Measurements from ENCODE around the gene PLSCR3. TPM values are rescaled to one million over a fixed set of nuclear protein-coding genes. Genes with fewer than 3 reads are reported as not detected.

Gene PLSCR3
- total RNA-seq, 1 experiment from 2014 or later, result 31.5 TPM

DNA sequence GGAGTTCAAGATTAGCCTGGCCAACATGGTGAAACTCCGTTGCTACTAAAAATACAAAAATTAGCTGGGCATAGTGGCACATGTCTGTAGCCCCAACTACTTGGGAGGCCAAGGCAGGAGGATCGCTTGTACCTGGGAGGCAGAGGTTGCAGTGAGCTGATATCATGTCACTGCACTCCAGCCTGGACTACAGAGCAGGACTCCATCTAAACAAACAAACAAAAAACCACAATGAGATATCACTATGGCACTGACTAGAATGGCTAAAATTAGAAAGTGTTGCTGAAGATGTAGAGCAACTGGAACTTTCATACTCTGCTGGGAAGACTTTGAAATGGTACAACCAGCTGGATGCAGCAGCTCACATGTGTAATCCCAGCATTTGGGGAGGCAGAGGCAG, 20.0 kb downstream of the PLSCR3 start:
- peaks cover 4 to 6% of the 10 kb centered on the region in 2 experiments for H3K9me3 Mint-ChIP-seq
- no peak overlapping the region for H2AFZ ChIP-seq (ENCODE audit: low read length)
- peaks cover 16% of the 10 kb centered on the region for H3K27me3 Mint-ChIP-seq (ENCODE audit: low read depth)
- no peak overlapping the region for H2BK5ac ChIP-seq (ENCODE audit: insufficient read length, low read length)
- no peak overlapping the region for H3K27ac ChIP-seq (ENCODE audit: insufficient read length, low read depth, low read length)
- TF ChIP-seq, protein P1, sequence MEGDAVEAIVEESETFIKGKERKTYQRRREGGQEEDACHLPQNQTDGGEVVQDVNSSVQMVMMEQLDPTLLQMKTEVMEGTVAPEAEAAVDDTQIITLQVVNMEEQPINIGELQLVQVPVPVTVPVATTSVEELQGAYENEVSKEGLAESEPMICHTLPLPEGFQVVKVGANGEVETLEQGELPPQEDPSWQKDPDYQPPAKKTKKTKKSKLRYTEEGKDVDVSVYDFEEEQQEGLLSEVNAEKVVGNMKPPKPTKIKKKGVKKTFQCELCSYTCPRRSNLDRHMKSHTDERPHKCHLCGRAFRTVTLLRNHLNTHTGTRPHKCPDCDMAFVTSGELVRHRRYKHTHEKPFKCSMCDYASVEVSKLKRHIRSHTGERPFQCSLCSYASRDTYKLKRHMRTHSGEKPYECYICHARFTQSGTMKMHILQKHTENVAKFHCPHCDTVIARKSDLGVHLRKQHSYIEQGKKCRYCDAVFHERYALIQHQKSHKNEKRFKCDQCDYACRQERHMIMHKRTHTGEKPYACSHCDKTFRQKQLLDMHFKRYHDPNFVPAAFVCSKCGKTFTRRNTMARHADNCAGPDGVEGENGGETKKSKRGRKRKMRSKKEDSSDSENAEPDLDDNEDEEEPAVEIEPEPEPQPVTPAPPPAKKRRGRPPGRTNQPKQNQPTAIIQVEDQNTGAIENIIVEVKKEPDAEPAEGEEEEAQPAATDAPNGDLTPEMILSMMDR (conservative IDR thresholded peaks at IDR 0.05), result no peak
- H2BK12ac ChIP-seq (ENCODE audit: insufficient read length, low read depth, low read length), result no peak overlapping the region
- no peak overlapping the region for H2BK20ac ChIP-seq (ENCODE audit: low read depth, low read length, poor library complexity, severe bottlenecking)
- no peak overlapping the region for H3K4me3 Mint-ChIP-seq
- no peak overlapping the region for H3T11ph ChIP-seq (ENCODE audit: low read length)
- H3K23ac ChIP-seq (ENCODE audit: insufficient read length, low read depth, low read length), result no peak overlapping the region
- H3K9me3 ChIP-seq (ENCODE audit: control insufficient read depth, low read depth, low read length), result no peaks in the 10 kb centered on the region
- no peak overlapping the region for H3K4me2 ChIP-seq (ENCODE audit: insufficient read depth, insufficient read length, low read length)
- H2BK120ac ChIP-seq (ENCODE audit: low read depth, low read length, poor library complexity, severe bottlenecking), result no peak overlapping the region
- no peak overlapping the region for H3K9ac ChIP-seq (ENCODE audit: extremely low read depth, insufficient read length, low read length)
- H4K20me1 ChIP-seq (ENCODE audit: control insufficient read depth, insufficient read depth, insufficient read length), result no peaks in the 10 kb centered on the region
- no peak for DNase-seq
- no peak overlapping the region for H2AK5ac ChIP-seq (ENCODE audit: insufficient read length, low read length)
- no peak overlapping the region for H4K5ac ChIP-seq (ENCODE audit: insufficient read length, low read depth, low read length)
- H3K4me1 Mint-ChIP-seq, result peaks cover 0 to 6% of the 10 kb centered on the region in 2 experiments; a peak in 3 of 4 replicates
- no peaks in the 10 kb centered on the region for H3K23me2 ChIP-seq (ENCODE audit: insufficient read length, low read depth, low read length, poor library complexity, severe bottlenecking)
- no peaks in the 10 kb centered on the region for H3K79me2 ChIP-seq (ENCODE audit: insufficient read depth, low read length)
- peaks cover 3 to 5% (median 4%) of the 10 kb centered on the region in 3 experiments; a peak in 5 of 7 replicates for H3K36me3 Mint-ChIP-seq (ENCODE audit: insufficient read depth in 1 of 3, low read depth in 3 of 3)
- no peak overlapping the region for H3K18ac ChIP-seq (ENCODE audit: insufficient read length, low read depth, low read length)
- H3K14ac ChIP-seq (ENCODE audit: insufficient read depth, low read length), result no peak overlapping the region
- H4K8ac ChIP-seq (replicated peaks; ENCODE audit: insufficient read length, low read depth, low read length), result no peak overlapping the region
- no peak overlapping the region for H4K91ac ChIP-seq (ENCODE audit: insufficient read length, low read depth, low read length)
- no peaks in the 10 kb centered on the region for H3K79me1 ChIP-seq (ENCODE audit: insufficient read depth, low read depth, low read length, poor library complexity, severe bottlenecking)
- no peak overlapping the region for H3K4ac ChIP-seq (ENCODE audit: low read depth, low read length)
- no peaks in the 10 kb centered on the region for H3K27me3 ChIP-seq (ENCODE audit: insufficient read depth, low read length)
- peak overlapping the region in 1 of 3 experiments; percentile 27; a peak in 1 of 7 replicates for H3K27ac Mint-ChIP-seq
- H2BK15ac ChIP-seq (ENCODE audit: low read depth, low read length), result no peak overlapping the region
- no CpG with 5 or more reads among the region's 2 CpGs for WGBS (ENCODE audit: extremely low coverage, insufficient read length, low lambda C conversion rate)
- H3K56ac ChIP-seq (ENCODE audit: insufficient read length, low read depth, low read length), result no peak overlapping the region
- H3K4me1 ChIP-seq (ENCODE audit: insufficient read depth, low read length), result no peaks in the 10 kb centered on the region

All from H9 (cell line).